H9 (cell line): Measurements from ENCODE around the gene PNPLA7. TPM values are rescaled to one million over a fixed set of nuclear protein-coding genes. Genes with fewer than 3 reads are reported as not detected.

Source experiments
- DNase-seq: peaks from one replicate; pipeline ENCODE4 v3.0.0-alpha.2; 2017
- H2AFZ ChIP-seq: one replicate; pipeline ENCODE4 v1.6.1; 2013; ENCODE audit warnings: mild to moderate bottlenecking, low read length, control low read depth, moderate library complexity
- H2AK5ac ChIP-seq: 2 replicates; pipeline ENCODE4 v1.6.1; 2013; ENCODE audit warnings: low read length, control low read depth, mixed read lengths; ENCODE audit not compliant: insufficient read length
- H2BK120ac ChIP-seq: one replicate; pipeline ENCODE4 v1.6.1; 2013; ENCODE audit warnings: low read depth, mild to moderate bottlenecking, low read length, control low read depth, inconsistent platforms; ENCODE audit not compliant: poor library complexity, severe bottlenecking
- H2BK12ac ChIP-seq: 2 replicates; pipeline ENCODE4 v1.6.1; 2013; ENCODE audit warnings: low read length, control low read depth, mixed read lengths, low read depth; ENCODE audit not compliant: insufficient read length
- H2BK15ac ChIP-seq: 2 replicates; pipeline ENCODE4 v1.6.1; 2013; ENCODE audit warnings: low read depth, low read length, control low read depth
- H2BK20ac ChIP-seq: one replicate; pipeline ENCODE4 v1.6.1; 2013; ENCODE audit warnings: low read depth, mild to moderate bottlenecking, low read length, control low read depth, inconsistent platforms; ENCODE audit not compliant: poor library complexity, severe bottlenecking
- H2BK5ac ChIP-seq: 2 replicates; pipeline ENCODE4 v1.6.1; 2013; ENCODE audit warnings: low read length, control low read depth, mixed read lengths; ENCODE audit not compliant: insufficient read length
- H3K14ac ChIP-seq: 2 replicates; pipeline ENCODE4 v1.6.1; 2013; ENCODE audit warnings: low read length, control low read depth; ENCODE audit not compliant: insufficient read depth
- H3K18ac ChIP-seq: 2 replicates; pipeline ENCODE4 v1.6.1; 2013; ENCODE audit warnings: low read depth, mild to moderate bottlenecking, mixed read lengths, low read length, control low read depth; ENCODE audit not compliant: insufficient read length
- H3K23ac ChIP-seq: 2 replicates; pipeline ENCODE4 v1.6.1; 2013; ENCODE audit warnings: low read length, control low read depth, mixed read lengths, low read depth; ENCODE audit not compliant: insufficient read length
- H3K23me2 ChIP-seq: 2 replicates; pipeline ENCODE4 v1.6.1; 2013; ENCODE audit warnings: low read depth, mild to moderate bottlenecking, mixed read lengths, low read length, control low read depth; ENCODE audit not compliant: insufficient read length, poor library complexity, severe bottlenecking
- H3K27ac ChIP-seq: 2 replicates; pipeline ENCODE4 v1.5.1; 2013; ENCODE audit warnings: low read length, control low read depth, mixed read lengths, low read depth; ENCODE audit not compliant: insufficient read length
- H3K27me3 ChIP-seq: 2 replicates; pipeline ENCODE4 v1.6.1; 2013; ENCODE audit warnings: low read length, control low read depth, inconsistent platforms; ENCODE audit not compliant: insufficient read depth
- H3K4ac ChIP-seq: 2 replicates; pipeline ENCODE4 v1.6.1; 2013; ENCODE audit warnings: low read depth, mild to moderate bottlenecking, control low read depth, inconsistent platforms, low read length, moderate library complexity
- H3K4me1 ChIP-seq: 2 replicates; pipeline ENCODE4 v1.6.1; 2013; ENCODE audit warnings: low read length, control low read depth, inconsistent platforms; ENCODE audit not compliant: insufficient read depth
- H3K4me2 ChIP-seq: 2 replicates; pipeline ENCODE4 v1.6.1; 2013; ENCODE audit warnings: low read length, control low read depth, mixed read lengths; ENCODE audit not compliant: insufficient read length, insufficient read depth
- H3K56ac ChIP-seq: 2 replicates; pipeline ENCODE4 v1.6.1; 2013; ENCODE audit warnings: low read depth, mild to moderate bottlenecking, mixed read lengths, low read length, control low read depth; ENCODE audit not compliant: insufficient read length
- H3K79me1 ChIP-seq: 2 replicates; pipeline ENCODE4 v1.6.1; 2013; ENCODE audit warnings: low read depth, mild to moderate bottlenecking, moderate library complexity, low read length, control low read depth, inconsistent platforms; ENCODE audit not compliant: insufficient read depth, poor library complexity, severe bottlenecking
- H3K79me2 ChIP-seq: 2 replicates; pipeline ENCODE4 v1.6.1; 2013; ENCODE audit warnings: low read length, control low read depth, inconsistent platforms; ENCODE audit not compliant: insufficient read depth
- H3K9ac ChIP-seq: 2 replicates; pipeline ENCODE4 v1.6.1; 2013; ENCODE audit warnings: low read length, control low read depth, mixed read lengths; ENCODE audit not compliant: insufficient read length; ENCODE audit errors: extremely low read depth
- H3K9me3 ChIP-seq: one replicate; pipeline ENCODE4 v1.6.1; 2013; ENCODE audit warnings: low read depth, low read length, inconsistent platforms; ENCODE audit not compliant: control insufficient read depth
- H3T11ph ChIP-seq: one replicate; pipeline ENCODE4 v1.6.1; 2013; ENCODE audit warnings: mild to moderate bottlenecking, low read length, control low read depth, inconsistent platforms
- H4K20me1 ChIP-seq: one replicate; pipeline ENCODE4 v1.6.1; 2013; ENCODE audit not compliant: control insufficient read depth, insufficient read length, insufficient read depth
- H4K5ac ChIP-seq: 2 replicates; pipeline ENCODE4 v1.6.1; 2013; ENCODE audit warnings: low read depth, mild to moderate bottlenecking, mixed read lengths, low read length, control low read depth; ENCODE audit not compliant: insufficient read length
- H4K8ac ChIP-seq: replicated peaks from 2 replicates; pipeline ENCODE4 v1.6.1; 2013; ENCODE audit warnings: low read length, control low read depth, mixed read lengths, low read depth; ENCODE audit not compliant: insufficient read length
- H4K91ac ChIP-seq: 2 replicates; pipeline ENCODE4 v1.6.1; 2013; ENCODE audit warnings: low read depth, mild to moderate bottlenecking, moderate library complexity, mixed read lengths, low read length, control low read depth; ENCODE audit not compliant: insufficient read length
- H3K27ac Mint-ChIP-seq, 3 experiments: 2 replicates in 2 of 3; 3 replicates in 1 of 3; pipeline ENCODE4 v1.8.0; 2020 to 2021; ENCODE audit warnings: mixed read lengths in 3 of 3, mild to moderate bottlenecking in 1 of 3, moderate library complexity in 1 of 3
- H3K27me3 Mint-ChIP-seq: 2 replicates; pipeline ENCODE4 v1.8.0; 2021; ENCODE audit warnings: low read depth, mild to moderate bottlenecking, moderate library complexity, mixed read lengths
- H3K36me3 Mint-ChIP-seq, 3 experiments: 2 replicates in 2 of 3; 3 replicates in 1 of 3; pipeline ENCODE4 v1.8.0; 2020 to 2021; ENCODE audit warnings: low read depth in 3 of 3, mixed read lengths in 3 of 3; ENCODE audit not compliant: insufficient read depth in 1 of 3
- H3K4me1 Mint-ChIP-seq, 2 experiments: 2 replicates each; pipeline ENCODE4 v1.8.0; 2020; ENCODE audit warnings: mixed read lengths in 2 of 2
- H3K4me3 Mint-ChIP-seq, 2 experiments: 2 replicates in 1 of 2; 3 replicates in 1 of 2; pipeline ENCODE4 v1.8.0; 2020 to 2021; ENCODE audit warnings: mild to moderate bottlenecking in 2 of 2, mixed read lengths in 2 of 2, moderate library complexity in 1 of 2
- H3K9me3 Mint-ChIP-seq, 2 experiments: 2 replicates in 1 of 2; 3 replicates in 1 of 2; pipeline ENCODE4 v1.8.0; 2020; ENCODE audit warnings: mild to moderate bottlenecking in 2 of 2, mixed read lengths in 2 of 2, moderate library complexity in 1 of 2
- CTCF ChIP-seq: fragments of 200-600 bp; sonication (generic); conservative IDR thresholded peaks from 3 replicates; pipeline ENCODE4 v1.8.0; 2021; ENCODE audit warnings: antibody characterized with exemption, mild to moderate bottlenecking
- WGBS: extraction: QIAGEN DNeasy Blood & Tissue Kit; methylation state at CpG from one replicate; pipeline ENCODE4 v1.1.7; 2013; ENCODE audit warnings: missing lambda C conversion rate, low lambda C conversion rate, mixed read lengths; ENCODE audit not compliant: insufficient read length; ENCODE audit errors: extremely low coverage; 5-methylcytosine and 5-hydroxymethylcytosine counted together
- total RNA-seq: library from RNA; stranded (reverse); gene quantifications from 2 replicates; pipeline ENCODE4 v1.2.1, GENCODE V29; 2021

Gene PNPLA7
- total RNA-seq, 1 experiment from 2014 or later = 1.8 TPM

- H3K9me3 Mint-ChIP-seq = no peaks in the 10 kb centered on the region
- H2AFZ ChIP-seq = no peak overlapping the region
- no peaks in the 10 kb centered on the region for H3K36me3 Mint-ChIP-seq
- H3K14ac ChIP-seq = no peak overlapping the region
- TF ChIP-seq CTCF = no peak
- no peak overlapping the region for H3K18ac ChIP-seq
- no peak overlapping the region for H4K8ac ChIP-seq
- H2BK5ac ChIP-seq = no peak overlapping the region
- H2BK20ac ChIP-seq = no peak overlapping the region
- H2BK120ac ChIP-seq = no peak overlapping the region
- no peaks in the 10 kb centered on the region for H3K23me2 ChIP-seq
- H3K9ac ChIP-seq = no peak overlapping the region
- H3K27ac ChIP-seq = no peak overlapping the region
- H3K4me2 ChIP-seq = no peak overlapping the region
- H2BK12ac ChIP-seq = no peak overlapping the region
- no peak overlapping the region for H3K27ac Mint-ChIP-seq
- H2BK15ac ChIP-seq = no peak overlapping the region
- DNase-seq = no peak
- WGBS = no CpG with 5 or more reads among the region's 23 CpGs
- H3K4me3 Mint-ChIP-seq = no peak overlapping the region
- no peaks in the 10 kb centered on the region for H4K20me1 ChIP-seq
- no peaks in the 10 kb centered on the region for H3K4me1 ChIP-seq
- no peaks in the 10 kb centered on the region for H3K79me2 ChIP-seq
- H3K56ac ChIP-seq = no peak overlapping the region
- H2AK5ac ChIP-seq = no peak overlapping the region
- no peak overlapping the region for H3K23ac ChIP-seq
- H3K79me1 ChIP-seq = no peaks in the 10 kb centered on the region
- no peak overlapping the region for H4K5ac ChIP-seq
- H3K4ac ChIP-seq = no peak overlapping the region
- no peak overlapping the region for H4K91ac ChIP-seq
- H3T11ph ChIP-seq = no peak overlapping the region
- H3K4me1 Mint-ChIP-seq = no peaks in the 10 kb centered on the region
- H3K9me3 ChIP-seq = no peaks in the 10 kb centered on the region
- H3K27me3 ChIP-seq = no peaks in the 10 kb centered on the region
- H3K27me3 Mint-ChIP-seq = no peaks in the 10 kb centered on the region
Measured at GRCh38 chr9:137416006-137416562, 134.1 kb downstream of the PNPLA7 start.
